Rectal smooth muscle tissue (tissue), 1 donor: Measurements from ENCODE around the gene CHAC2.
A peak's percentile ranks its signal among the peaks of the same experiment; 100 is the strongest.
"Not testable (repeated sequence)": the region's sequence is repeated elsewhere in the genome, so short reads cannot be mapped to it uniquely, and the experiment has no call there.

Experiments
- H3K27ac ChIP-seq: one replicate; pipeline ENCODE4 v1.7.0; 2013; ENCODE audit warnings: low read depth, low read length, inconsistent platforms
- H3K27me3 ChIP-seq: one replicate; pipeline ENCODE4 v1.7.0; 2013; ENCODE audit warnings: low read length; ENCODE audit not compliant: control insufficient read depth, insufficient read depth
- H3K36me3 ChIP-seq: one replicate; pipeline ENCODE4 v1.7.0; 2013; ENCODE audit warnings: low read length; ENCODE audit not compliant: control insufficient read depth, insufficient read depth
- H3K4me1 ChIP-seq: one replicate; pipeline ENCODE4 v1.7.0; 2013; ENCODE audit warnings: low read length; ENCODE audit not compliant: control insufficient read depth, insufficient read depth
- H3K4me3 ChIP-seq: one replicate; pipeline ENCODE4 v1.7.0; 2013; ENCODE audit warnings: low read length
- H3K9ac ChIP-seq: one replicate; pipeline ENCODE4 v1.7.0; 2013; ENCODE audit warnings: low read length

Gene CHAC2

DNA sequence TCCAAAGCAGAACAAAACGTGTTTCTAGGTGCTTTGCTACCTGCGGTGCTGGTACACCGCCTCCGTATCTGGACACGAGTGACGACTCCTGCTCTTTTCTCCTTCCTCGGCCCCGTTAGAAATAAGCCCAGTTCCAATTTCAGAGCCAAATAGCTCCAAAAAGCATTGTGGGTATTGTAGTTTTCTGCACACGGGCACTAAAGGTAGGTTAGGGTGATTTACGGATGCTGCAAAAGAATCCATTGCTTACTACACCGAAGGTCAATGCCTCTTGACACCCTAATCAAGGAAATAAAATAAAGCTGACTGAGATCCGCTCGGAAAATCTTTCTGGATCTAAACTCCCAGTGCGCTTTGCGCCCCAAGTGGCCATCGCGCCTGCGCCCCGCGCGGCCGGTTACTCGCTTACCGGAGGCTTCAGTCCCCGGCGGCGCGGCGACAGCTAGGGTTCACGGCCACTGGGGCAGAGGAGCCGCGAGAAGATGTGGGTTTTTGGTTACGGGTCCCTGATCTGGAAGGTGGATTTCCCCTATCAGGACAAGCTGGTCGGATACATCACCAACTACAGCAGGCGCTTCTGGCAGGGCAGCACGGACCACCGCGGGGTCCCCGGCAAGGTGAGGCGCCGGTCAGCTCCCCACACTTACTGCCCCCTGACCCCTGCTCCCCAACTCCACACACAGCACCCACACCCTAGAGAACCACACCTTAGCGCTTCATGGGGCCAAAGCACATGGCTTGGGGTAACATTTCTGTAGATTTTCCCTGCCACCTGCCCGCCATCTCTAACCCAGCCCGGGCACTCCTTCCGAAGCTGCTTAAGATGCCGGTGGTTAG is at the start of gene CHAC2:
Gene CHAC2 (plus strand): TSS at position 400 of the 837 bp plus-strand sequence. CDS start 83 bp downstream, at position 483.
- Histone ChIP-seq H3K36me3 (peaks cover 4% of the 10 kb centered on the region), H3K4me3 (peak within 1 kb of the TSS; percentile 86), H3K27me3 (no peaks in the 10 kb centered on the region), H3K27ac (peak within 1 kb of the TSS; percentile 64), H3K4me1 (peaks cover 2% of the 10 kb centered on the region), H3K9ac (peak within 1 kb of the TSS; percentile 82)

DNA sequence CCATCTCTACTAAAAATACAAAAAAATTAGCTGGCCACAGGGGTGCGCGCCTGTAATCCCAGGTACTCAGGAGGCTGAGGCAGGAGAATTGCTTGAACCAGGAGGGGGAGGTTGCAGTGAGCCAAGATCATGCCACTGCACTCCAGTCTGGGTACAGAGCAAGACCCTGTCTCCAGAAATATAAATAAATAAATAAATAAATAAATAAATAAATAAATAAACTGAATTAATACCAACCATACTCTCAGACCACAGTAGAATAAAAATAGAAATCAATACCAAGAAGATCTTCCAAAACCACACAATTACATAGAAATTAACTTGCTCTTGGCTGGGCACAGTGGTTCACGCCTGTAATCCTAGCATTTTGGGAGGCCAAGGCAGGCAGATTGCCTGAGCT is 46.7 kb upstream of the CHAC2 start:
- not testable (repeated sequence) for H3K4me1 ChIP-seq, H3K9ac ChIP-seq, H3K27ac ChIP-seq, H3K4me3 ChIP-seq, H3K27me3 ChIP-seq, H3K36me3 ChIP-seq

DNA sequence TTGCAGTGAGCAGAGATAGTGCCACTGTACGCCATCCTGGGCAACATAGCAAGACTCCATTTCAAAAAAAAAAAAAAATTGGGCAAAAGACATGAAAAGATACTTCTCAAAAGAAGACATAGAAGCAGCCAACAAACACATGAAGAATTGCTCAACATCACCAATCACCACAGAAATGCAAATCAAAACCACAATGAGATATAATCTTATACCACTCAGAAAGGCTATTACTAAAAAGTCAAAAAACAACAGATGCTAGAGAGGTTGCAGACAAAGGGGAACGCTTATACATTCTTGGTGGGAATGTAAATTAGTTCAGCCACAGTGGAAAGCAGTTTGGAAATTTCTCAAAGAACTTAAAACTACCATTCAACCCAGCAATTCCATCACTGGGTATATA is 43.1 kb upstream of the CHAC2 start:
- H3K27me3 ChIP-seq: no peaks in the 10 kb centered on the region
- no peaks in the 10 kb centered on the region for H3K4me1 ChIP-seq
- H3K27ac ChIP-seq: no peak overlapping the region
- peaks cover 2% of the 10 kb centered on the region for H3K36me3 ChIP-seq
- no peak overlapping the region for H3K9ac ChIP-seq
- no peak overlapping the region for H3K4me3 ChIP-seq

DNA sequence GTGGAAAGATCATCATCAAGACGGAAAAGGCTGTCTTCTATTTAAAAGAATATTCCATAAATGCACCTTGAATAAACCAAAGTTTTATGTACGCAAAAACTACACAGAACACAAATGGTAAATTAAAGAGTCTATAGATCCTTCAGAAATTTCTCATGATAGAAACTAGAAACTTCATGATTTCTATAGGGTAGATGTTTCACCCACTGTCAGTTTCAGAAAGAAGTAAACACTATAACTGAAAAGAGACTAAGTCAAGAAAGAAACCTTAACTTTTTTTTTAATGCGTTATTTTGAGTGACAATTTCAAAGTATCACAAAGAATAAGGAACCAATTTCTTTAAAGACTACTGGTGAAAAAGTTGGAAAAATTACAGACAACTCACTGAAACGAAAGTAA is 41.9 kb upstream of the CHAC2 start:
- peaks cover 2% of the 10 kb centered on the region for H3K36me3 ChIP-seq
- H3K9ac ChIP-seq: no peak overlapping the region
- no peaks in the 10 kb centered on the region for H3K27me3 ChIP-seq
- H3K4me3 ChIP-seq: no peak overlapping the region
- no peak overlapping the region for H3K27ac ChIP-seq
- no peaks in the 10 kb centered on the region for H3K4me1 ChIP-seq

DNA sequence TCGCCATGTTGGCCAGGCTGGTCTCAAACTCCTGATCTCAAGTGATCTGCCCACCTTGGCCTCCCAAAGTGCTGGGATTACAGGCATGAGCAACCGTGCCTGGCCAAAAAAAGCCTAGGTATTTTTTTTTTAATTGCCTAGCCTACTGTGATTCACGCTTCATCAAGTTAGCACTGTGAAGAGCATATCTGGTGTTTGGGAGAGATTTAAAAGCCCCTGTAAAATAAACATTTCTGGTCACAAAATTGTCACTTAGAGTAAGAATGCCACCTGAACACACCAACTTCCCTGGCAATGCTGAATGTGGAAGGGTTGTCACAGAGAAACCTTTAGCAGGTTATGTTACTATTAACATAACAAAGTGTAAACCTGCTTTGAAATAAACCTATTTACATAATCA is 39.7 kb upstream of the CHAC2 start:
- H3K4me3 ChIP-seq: no peak overlapping the region
- no peak overlapping the region for H3K9ac ChIP-seq
- peaks cover 2% of the 10 kb centered on the region for H3K36me3 ChIP-seq
- H3K4me1 ChIP-seq: no peaks in the 10 kb centered on the region
- no peak overlapping the region for H3K27ac ChIP-seq
- H3K27me3 ChIP-seq: no peaks in the 10 kb centered on the region

DNA sequence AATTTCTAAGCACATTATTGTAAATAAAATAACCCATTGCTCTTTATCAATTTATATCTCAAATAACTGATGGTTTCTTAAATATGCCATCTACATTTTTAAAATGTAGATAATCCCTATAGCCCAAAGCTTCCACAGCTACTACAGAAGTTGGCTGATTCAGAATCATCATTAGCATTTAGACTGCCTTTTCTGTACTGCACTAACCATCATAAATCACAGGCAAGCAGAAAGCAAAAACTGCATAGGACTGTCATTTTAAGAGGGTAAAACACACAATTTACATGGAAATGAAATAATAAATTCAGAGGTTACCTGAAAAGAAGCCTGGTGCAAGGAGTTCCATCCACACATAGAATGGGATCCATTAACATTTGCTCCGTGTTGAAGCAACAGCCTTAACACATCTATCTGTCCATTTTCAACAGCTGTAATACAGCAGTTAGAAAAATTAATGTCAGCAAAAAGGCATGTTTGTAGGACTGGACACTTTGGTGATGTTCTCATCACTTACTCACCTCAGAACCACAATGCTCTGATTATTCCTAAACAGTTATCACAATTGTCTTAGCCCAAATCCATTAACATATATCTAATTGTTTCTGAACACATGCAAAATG is 38.4 kb upstream of the CHAC2 start:
- H3K4me3 ChIP-seq: no peak overlapping the region
- H3K27me3 ChIP-seq: no peaks in the 10 kb centered on the region
- no peaks in the 10 kb centered on the region for H3K4me1 ChIP-seq
- no peak overlapping the region for H3K9ac ChIP-seq
- peaks cover 2% of the 10 kb centered on the region for H3K36me3 ChIP-seq
- H3K27ac ChIP-seq: no peak overlapping the region

DNA sequence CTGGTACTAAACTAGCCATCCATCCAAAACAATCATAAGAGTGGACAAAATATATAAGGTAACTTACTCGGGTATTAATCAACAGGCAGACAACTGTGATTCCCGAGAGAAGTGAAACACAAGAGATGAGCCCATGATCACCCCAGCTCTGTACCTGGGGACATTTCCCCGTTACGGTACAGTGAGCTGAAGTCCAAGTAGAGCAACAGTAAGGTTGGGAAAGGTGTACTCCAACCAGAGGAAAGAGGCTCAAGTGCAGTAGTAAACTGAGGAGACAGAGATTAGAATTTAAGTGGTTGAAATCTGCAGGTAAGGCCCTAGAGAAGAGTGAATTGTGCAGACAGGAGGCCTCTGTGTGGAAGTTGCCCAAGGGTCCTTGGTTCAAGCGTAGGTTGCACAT is 30.5 kb upstream of the CHAC2 start:
- no peak overlapping the region for H3K27ac ChIP-seq
- H3K9ac ChIP-seq: no peak overlapping the region
- no peaks in the 10 kb centered on the region for H3K4me1 ChIP-seq
- no peak overlapping the region for H3K4me3 ChIP-seq
- peaks cover 2% of the 10 kb centered on the region for H3K36me3 ChIP-seq
- no peaks in the 10 kb centered on the region for H3K27me3 ChIP-seq

DNA sequence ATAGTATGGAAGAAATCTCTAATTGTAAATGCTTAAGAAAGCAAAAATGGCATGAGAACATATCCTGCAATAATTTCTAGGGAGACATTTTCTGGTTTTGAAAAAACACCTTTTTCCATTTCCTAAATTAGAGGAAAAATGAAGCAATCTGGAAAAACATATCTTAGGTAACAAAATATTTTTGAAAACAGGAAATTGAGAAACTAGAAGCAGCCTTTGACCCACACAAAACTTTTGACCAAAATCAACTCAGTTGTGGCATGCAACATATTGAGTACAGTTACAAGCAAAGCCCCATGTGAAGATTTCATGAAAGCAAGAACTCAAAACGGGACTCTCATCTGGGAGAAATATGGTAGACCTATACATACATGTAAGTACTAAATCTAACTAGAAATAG is 28.6 kb upstream of the CHAC2 start:
- Histone ChIP-seq H3K36me3 (peaks cover 2% of the 10 kb centered on the region), H3K27me3 (no peaks in the 10 kb centered on the region), H3K27ac (no peak overlapping the region), H3K4me1 (no peaks in the 10 kb centered on the region), H3K9ac (no peak overlapping the region), H3K4me3 (no peak overlapping the region)

DNA sequence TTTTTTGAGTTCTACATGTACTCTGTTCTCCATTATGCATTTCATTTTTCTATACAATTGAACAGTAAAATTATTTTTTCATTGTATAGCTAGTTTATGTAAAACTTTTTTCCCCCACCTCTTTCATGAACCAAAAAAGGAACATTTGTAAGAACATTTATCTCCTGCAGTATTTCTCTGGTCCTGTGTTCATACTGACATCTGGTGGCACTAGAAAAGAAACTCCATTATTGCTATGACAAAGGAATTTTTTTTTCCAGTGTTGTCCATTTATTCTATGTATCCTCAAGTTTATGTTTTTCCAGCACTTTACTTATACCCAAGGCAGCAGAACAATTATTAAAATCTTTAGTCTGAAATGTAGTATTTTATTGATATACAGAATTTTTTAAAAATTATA is 27.4 kb upstream of the CHAC2 start:
- Histone ChIP-seq H3K4me1 (no peaks in the 10 kb centered on the region), H3K27ac (no peak overlapping the region), H3K27me3 (no peaks in the 10 kb centered on the region), H3K4me3 (no peak overlapping the region), H3K9ac (no peak overlapping the region), H3K36me3 (peaks cover 2% of the 10 kb centered on the region)

DNA sequence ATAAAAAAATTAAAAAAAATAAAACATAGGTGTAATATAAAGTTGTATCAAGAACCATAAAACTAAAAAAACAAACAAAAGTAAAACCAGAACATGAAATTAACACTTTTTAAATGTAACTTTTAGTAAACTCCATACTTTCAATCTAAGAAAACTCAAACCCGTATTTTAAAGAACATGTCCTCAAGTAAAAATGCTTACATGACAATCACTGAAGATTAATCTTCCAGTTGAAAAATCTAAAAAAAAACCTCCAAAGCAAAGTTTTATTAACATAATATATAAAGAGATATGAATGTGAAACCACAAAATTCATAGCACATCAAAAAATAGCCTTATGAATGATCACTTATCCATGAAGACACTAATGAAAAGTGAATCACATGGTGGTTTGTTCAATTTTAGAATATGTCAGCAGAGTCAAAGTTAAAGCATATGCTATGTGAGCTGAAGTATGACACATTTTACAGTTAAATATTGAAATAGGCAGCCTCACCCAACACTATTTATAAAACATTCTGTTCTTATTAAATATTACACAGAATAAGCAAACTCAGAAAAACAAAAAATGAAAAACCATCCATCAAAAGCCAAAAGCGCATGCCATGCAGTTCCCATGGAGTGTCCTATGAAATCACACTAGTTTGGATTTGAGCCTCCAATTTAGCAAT is 23.1 kb upstream of the CHAC2 start:
- H3K4me3 ChIP-seq: no peak overlapping the region
- H3K36me3 ChIP-seq: no peaks in the 10 kb centered on the region
- H3K9ac ChIP-seq: no peak overlapping the region
- H3K27me3 ChIP-seq: no peaks in the 10 kb centered on the region
- H3K27ac ChIP-seq: no peak overlapping the region
- no peaks in the 10 kb centered on the region for H3K4me1 ChIP-seq

DNA sequence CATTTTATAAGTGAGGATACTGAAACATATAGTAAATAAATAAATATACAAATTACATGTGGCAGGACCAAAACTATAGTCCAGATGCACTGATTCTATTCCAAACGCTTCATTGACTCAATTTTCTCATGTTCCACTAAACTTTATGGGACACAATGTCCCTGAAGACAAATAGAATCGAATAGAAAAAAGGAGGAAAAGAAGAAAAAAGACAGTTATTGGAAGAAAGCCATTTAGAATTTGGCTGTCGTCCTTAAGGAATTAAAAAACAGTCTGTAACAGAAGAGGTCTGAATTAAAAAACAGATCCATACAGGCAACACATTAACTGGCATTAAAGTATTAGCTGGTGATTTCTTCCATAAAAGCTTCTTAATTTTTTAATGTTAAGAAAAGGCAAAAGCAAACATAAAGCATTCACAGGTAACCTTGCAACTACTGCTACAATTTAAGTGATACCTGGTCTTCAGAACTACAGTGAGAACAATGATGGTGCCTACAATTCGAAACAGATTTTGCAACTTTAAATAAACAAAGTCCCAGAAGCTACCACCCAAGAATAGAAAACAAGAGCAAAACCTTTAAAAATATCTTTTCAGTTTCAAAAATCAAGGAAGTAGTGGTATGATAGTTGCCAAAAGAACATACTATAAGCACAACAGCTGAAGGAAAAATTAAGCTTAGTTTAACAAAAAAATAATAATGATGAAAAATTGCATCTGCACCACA is 17.4 kb upstream of the CHAC2 start:
- no peaks in the 10 kb centered on the region for H3K27me3 ChIP-seq
- H3K9ac ChIP-seq: no peak overlapping the region
- no peaks in the 10 kb centered on the region for H3K4me1 ChIP-seq
- no peak overlapping the region for H3K27ac ChIP-seq
- H3K4me3 ChIP-seq: no peak overlapping the region
- H3K36me3 ChIP-seq: no peaks in the 10 kb centered on the region

DNA sequence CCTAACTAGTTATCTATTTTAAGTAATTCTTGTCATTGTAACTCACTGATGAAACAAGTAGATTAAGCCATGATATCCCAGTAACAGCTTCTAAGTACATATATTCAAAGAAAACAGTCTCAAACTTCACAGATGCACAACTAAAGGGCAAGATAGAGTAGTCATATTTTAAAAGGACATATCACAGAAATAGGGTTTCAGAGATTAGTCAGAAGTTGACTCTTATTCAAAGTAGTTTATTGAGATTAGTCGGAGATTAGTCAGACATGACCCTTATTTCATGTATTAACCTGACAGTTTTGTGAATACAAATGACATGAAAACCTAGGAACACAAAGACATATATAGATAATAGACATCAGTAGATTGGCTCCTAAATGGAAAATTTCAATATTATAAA is 15.9 kb upstream of the CHAC2 start:
- Histone ChIP-seq H3K27ac (no peak overlapping the region), H3K4me3 (no peak overlapping the region), H3K27me3 (no peaks in the 10 kb centered on the region), H3K36me3 (no peaks in the 10 kb centered on the region), H3K4me1 (no peaks in the 10 kb centered on the region), H3K9ac (no peak overlapping the region)
